WERI-Rb-1 (cell line): Measurements from ENCODE around the gene G3BP1.
"Not testable (repeated sequence)": the region's sequence is repeated elsewhere in the genome, so short reads cannot be mapped to it uniquely, and the experiment has no call there.

ENCODE experiments used
- DNase-seq: peaks from one replicate; pipeline ENCODE4 v3.0.0-alpha.2; 2020
- H3K27ac ChIP-seq: fragments of 250-450 bp; sonication (Bioruptor Pico); 2 replicates; pipeline ENCODE4 v1.5.1; 2020; ENCODE audit warnings: mild to moderate bottlenecking, moderate library complexity
- H3K27me3 ChIP-seq: fragments of 250-450 bp; sonication (Bioruptor Pico); 2 replicates; pipeline ENCODE4 v1.5.1; 2021; ENCODE audit warnings: mild to moderate bottlenecking, low read depth, moderate library complexity; ENCODE audit not compliant: insufficient read depth, severe bottlenecking
- H3K36me3 ChIP-seq: fragments of 250-450 bp; sonication (Bioruptor Pico); 2 replicates; pipeline ENCODE4 v1.5.1; 2020; ENCODE audit warnings: mild to moderate bottlenecking, moderate library complexity
- H3K4me3 ChIP-seq: 2 replicates; pipeline ENCODE4 v1.5.1; 2011; ENCODE audit warnings: low read depth, mild to moderate bottlenecking, control low read depth, low read length
- H3K9me3 ChIP-seq: fragments of 250-450 bp; sonication (Bioruptor Pico); 2 replicates; pipeline ENCODE4 v1.5.1; 2021; ENCODE audit warnings: mild to moderate bottlenecking, moderate library complexity; ENCODE audit not compliant: severe bottlenecking
- TF ChIP-seq, protein P1 (sequence below): IDR thresholded peaks from 2 replicates; pipeline ENCODE4 v1.5.1; 2011; ENCODE audit warnings: low read depth, mild to moderate bottlenecking, control low read depth, inconsistent platforms, low read length

G3BP1 gene

DNA sequence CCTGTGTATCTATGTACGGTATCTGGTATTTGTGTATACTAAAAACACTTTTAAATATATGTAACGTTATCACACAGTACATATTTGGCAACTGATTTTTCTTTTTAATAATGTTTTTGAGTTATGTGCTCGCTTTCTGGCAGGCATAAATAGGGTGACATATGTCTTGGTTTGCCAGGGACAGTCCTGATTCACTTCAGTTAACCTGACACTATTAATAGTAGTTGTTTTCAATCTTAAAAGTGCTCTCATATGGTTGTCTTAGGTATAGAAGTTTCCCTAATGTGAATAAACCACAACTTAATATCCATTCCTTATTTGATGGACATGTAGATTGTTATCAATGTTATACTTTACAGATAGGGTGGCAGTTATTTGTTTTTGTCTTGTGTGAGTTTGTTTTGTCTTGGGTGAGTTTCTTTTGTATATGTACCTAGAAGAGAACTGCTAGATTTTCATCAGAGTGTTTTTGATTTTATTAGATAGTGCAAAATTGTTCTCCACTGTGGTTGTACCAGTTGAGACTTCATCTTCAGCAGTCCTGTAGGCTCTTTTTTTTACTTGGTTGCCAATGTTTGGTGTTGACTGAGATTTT, 7.9 kb downstream of the G3BP1 start:
- H3K9me3 ChIP-seq, result no peaks in the 10 kb centered on the region
- TF ChIP-seq, protein P1, sequence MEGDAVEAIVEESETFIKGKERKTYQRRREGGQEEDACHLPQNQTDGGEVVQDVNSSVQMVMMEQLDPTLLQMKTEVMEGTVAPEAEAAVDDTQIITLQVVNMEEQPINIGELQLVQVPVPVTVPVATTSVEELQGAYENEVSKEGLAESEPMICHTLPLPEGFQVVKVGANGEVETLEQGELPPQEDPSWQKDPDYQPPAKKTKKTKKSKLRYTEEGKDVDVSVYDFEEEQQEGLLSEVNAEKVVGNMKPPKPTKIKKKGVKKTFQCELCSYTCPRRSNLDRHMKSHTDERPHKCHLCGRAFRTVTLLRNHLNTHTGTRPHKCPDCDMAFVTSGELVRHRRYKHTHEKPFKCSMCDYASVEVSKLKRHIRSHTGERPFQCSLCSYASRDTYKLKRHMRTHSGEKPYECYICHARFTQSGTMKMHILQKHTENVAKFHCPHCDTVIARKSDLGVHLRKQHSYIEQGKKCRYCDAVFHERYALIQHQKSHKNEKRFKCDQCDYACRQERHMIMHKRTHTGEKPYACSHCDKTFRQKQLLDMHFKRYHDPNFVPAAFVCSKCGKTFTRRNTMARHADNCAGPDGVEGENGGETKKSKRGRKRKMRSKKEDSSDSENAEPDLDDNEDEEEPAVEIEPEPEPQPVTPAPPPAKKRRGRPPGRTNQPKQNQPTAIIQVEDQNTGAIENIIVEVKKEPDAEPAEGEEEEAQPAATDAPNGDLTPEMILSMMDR, result no peak
- DNase-seq, result no peak
- no peaks in the 10 kb centered on the region for H3K27me3 ChIP-seq
- no peak overlapping the region for H3K27ac ChIP-seq
- H3K4me3 ChIP-seq, result no peak overlapping the region
- peaks cover 23% of the 10 kb centered on the region for H3K36me3 ChIP-seq

- no peak for DNase-seq
- no peaks in the 10 kb centered on the region for H3K27me3 ChIP-seq
- H3K27ac ChIP-seq, result no peak overlapping the region
- peaks cover 23% of the 10 kb centered on the region for H3K36me3 ChIP-seq
- TF ChIP-seq, protein P1, result no peak
- no peak overlapping the region for H3K4me3 ChIP-seq
- no peaks in the 10 kb centered on the region for H3K9me3 ChIP-seq
Measured at GRCh38 chr5:151780348-151780747, 8.6 kb downstream of the G3BP1 start.

DNA sequence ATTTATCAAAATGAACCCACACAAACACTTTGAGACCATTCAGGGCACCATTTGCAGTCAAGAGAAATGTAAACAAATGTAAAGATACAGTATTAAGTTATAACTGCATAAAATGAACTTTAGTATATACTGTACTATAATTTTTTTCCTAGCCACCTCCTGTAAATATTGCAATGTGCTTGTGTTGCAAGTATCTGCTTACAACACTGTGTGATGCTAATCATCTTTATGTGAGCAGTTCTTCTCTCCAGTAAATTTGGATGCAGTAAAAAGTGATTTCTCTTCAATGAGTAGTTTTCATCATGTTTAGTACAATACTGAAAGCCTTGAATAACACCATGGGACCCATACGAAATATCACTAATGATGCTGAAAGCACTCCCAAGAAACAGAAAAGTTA, 9.4 kb downstream of the G3BP1 start:
- H3K36me3 ChIP-seq, result peaks cover 24% of the 10 kb centered on the region
- H3K9me3 ChIP-seq, result no peaks in the 10 kb centered on the region
- TF ChIP-seq, protein P1, result no peak
- no peak overlapping the region for H3K27ac ChIP-seq
- no peaks in the 10 kb centered on the region for H3K27me3 ChIP-seq
- no peak for DNase-seq
- no peak overlapping the region for H3K4me3 ChIP-seq

DNA sequence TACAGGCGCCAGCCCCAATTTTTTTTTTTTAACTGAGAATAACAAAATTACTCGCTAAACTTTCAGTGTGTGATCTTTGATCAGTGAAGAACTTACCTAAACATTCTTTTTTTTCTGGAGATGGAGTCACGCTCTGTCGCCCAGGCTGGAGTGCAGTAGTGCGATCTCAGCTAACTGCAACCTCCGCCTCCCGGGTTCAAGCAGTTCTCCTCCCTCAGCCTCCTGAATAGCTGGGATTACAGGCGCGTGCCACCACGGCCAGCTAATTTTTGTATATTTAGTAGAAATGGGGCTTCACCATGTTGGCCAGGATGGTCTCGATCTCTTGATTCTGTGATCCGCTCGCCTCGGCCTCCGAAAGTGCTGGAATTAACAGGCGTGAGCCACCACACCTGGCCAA, 11.9 kb downstream of the G3BP1 start:
- peaks cover 30% of the 10 kb centered on the region for H3K36me3 ChIP-seq

DNA sequence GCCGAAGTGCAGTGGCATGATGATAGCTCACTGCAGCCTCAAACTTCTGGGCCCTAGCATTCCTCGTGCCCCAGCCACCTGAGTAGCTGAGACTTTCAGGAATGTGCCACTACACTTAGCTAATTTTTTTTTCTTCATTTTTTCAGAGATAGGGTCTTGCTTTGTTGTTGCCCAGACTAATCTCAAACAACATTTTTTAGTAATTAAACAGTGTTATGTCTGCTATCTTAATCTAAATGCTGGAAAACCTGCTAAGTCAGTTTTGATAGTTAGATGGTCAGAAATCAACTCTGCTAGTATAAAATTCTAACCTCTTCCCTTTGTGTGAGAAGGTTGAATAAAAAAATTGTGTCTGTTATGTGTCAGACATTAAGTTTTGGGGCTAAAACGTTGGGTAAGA, 12.4 kb downstream of the G3BP1 start:
- no peak overlapping the region for H3K27ac ChIP-seq
- DNase-seq, result no peak
- peaks cover 35% of the 10 kb centered on the region for H3K36me3 ChIP-seq
- H3K27me3 ChIP-seq, result no peaks in the 10 kb centered on the region
- TF ChIP-seq, protein P1, result no peak
- no peak overlapping the region for H3K4me3 ChIP-seq
- no peaks in the 10 kb centered on the region for H3K9me3 ChIP-seq

More for the DNA sequence above, 11.9 kb downstream of the G3BP1 start:
- H3K27ac ChIP-seq, DNase-seq, H3K4me3 ChIP-seq, H3K27me3 ChIP-seq, H3K9me3 ChIP-seq: not testable (repeated sequence)

DNA sequence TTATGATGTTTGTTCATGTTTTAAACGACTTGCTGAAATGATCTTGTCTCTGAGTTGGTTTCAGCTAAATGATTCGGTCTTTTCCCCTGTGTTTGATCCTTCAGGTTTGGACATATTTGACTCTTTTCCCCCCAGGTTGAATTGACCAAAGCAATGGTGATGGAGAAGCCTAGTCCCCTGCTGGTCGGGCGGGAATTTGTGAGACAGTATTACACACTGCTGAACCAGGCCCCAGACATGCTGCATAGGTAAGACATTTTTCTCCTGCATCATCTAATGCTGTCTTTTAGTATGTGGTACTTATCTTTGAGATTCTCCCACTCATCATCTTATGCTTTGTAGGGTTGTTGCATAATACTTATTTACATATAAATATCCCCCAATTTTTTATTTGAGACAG, 14.7 kb downstream of the G3BP1 start:
- H3K27ac ChIP-seq, result no peak overlapping the region
- no peak for DNase-seq
- TF ChIP-seq, protein P1, result no peak
- H3K9me3 ChIP-seq, result no peaks in the 10 kb centered on the region
- no peaks in the 10 kb centered on the region for H3K27me3 ChIP-seq
- no peak overlapping the region for H3K4me3 ChIP-seq
- peaks cover 58% of the 10 kb centered on the region for H3K36me3 ChIP-seq
